BLaER1 (cell line): ENCODE measurements around the gene PAPOLG.

ENCODE experiments used
- H3K27ac ChIP-seq: shearing (Covaris generic); formaldehyde crosslinking; 2 replicates; pipeline ENCODE4 v1.8.1; 2022
- H3K27me3 ChIP-seq: shearing (Covaris generic); formaldehyde crosslinking; 2 replicates; pipeline ENCODE4 v1.8.1; 2022
- H3K36me3 ChIP-seq: shearing (Covaris generic); formaldehyde crosslinking; 2 replicates; pipeline ENCODE4 v1.8.1; 2022
- H3K4me1 ChIP-seq: shearing (Covaris generic); formaldehyde crosslinking; 2 replicates; pipeline ENCODE4 v1.8.1; 2022
- H3K4me2 ChIP-seq: shearing (Covaris generic); formaldehyde crosslinking; 2 replicates; pipeline ENCODE4 v1.8.1; 2022
- H3K4me3 ChIP-seq: shearing (Covaris generic); formaldehyde crosslinking; 2 replicates; pipeline ENCODE4 v1.8.1; 2022
- H3K9ac ChIP-seq: shearing (Covaris generic); formaldehyde crosslinking; 2 replicates; pipeline ENCODE4 v1.8.1; 2022
- H3K9me3 ChIP-seq: shearing (Covaris generic); formaldehyde crosslinking; 2 replicates; pipeline ENCODE4 v1.8.1; 2022
- H4K20me1 ChIP-seq: shearing (Covaris generic); formaldehyde crosslinking; 2 replicates; pipeline ENCODE4 v1.8.1; 2022
- Cebpa-rat ChIP-seq: shearing (Covaris generic); IDR thresholded peaks from 2 replicates; pipeline ENCODE4 v1.8.1; 2022

PAPOLG gene

GRCh38 chr2:60766283-60766682, 10.2 kb downstream of the PAPOLG start:
- Histone ChIP-seq H3K4me3 (no peak overlapping the region), H3K9me3 (no peaks in the 10 kb centered on the region), H3K27me3 (no peaks in the 10 kb centered on the region), H3K27ac (no peak overlapping the region), H3K4me1 (no peaks in the 10 kb centered on the region), H4K20me1 (peaks cover 17% of the 10 kb centered on the region; the same call in 1 of the 2 replicates), H3K4me2 (no peak overlapping the region), H3K36me3 (peaks cover 90% of the 10 kb centered on the region), H3K9ac (no peak overlapping the region)
- no peak for TF ChIP-seq Cebpa-rat

- Histone ChIP-seq H3K27ac (no peak overlapping the region), H3K9ac (no peak overlapping the region), H3K36me3 (peaks cover 89% of the 10 kb centered on the region), H3K4me1 (peaks cover 6% of the 10 kb centered on the region; the same call in 1 of the 2 replicates), H3K9me3 (no peaks in the 10 kb centered on the region), H3K4me2 (no peak overlapping the region), H4K20me1 (peaks cover 14% of the 10 kb centered on the region), H3K27me3 (no peaks in the 10 kb centered on the region), H3K4me3 (no peak overlapping the region)
- no peak for TF ChIP-seq Cebpa-rat
Measured at GRCh38 chr2:60771508-60771907, 15.4 kb downstream of the PAPOLG start.

GRCh38 chr2:60775048-60775639, 19.1 kb downstream of the PAPOLG start:
- H3K4me2 ChIP-seq: no peak overlapping the region
- H3K36me3 ChIP-seq: peaks cover 98% of the 10 kb centered on the region

GRCh38 chr2:60778352-60778751, 22.3 kb downstream of the PAPOLG start:
- Histone ChIP-seq H3K4me2 (no peak overlapping the region), H3K27ac (no peak overlapping the region), H3K4me1 (peaks cover 6% of the 10 kb centered on the region; the same call in 1 of the 2 replicates), H3K9ac (no peak overlapping the region), H4K20me1 (peaks cover 8% of the 10 kb centered on the region; the same call in 1 of the 2 replicates), H3K36me3 (peaks cover 95% of the 10 kb centered on the region), H3K9me3 (no peaks in the 10 kb centered on the region), H3K27me3 (no peaks in the 10 kb centered on the region), H3K4me3 (no peak overlapping the region)
- TF ChIP-seq Cebpa-rat: no peak

More at GRCh38 chr2:60775048-60775639, 19.1 kb downstream of the PAPOLG start:
- no peak for TF ChIP-seq Cebpa-rat
- H4K20me1 ChIP-seq: peaks cover 8% of the 10 kb centered on the region; the same call in 1 of the 2 replicates
- H3K27ac ChIP-seq: no peak overlapping the region
- no peak overlapping the region for H3K4me3 ChIP-seq
- no peaks in the 10 kb centered on the region for H3K27me3 ChIP-seq
- no peaks in the 10 kb centered on the region for H3K9me3 ChIP-seq
- H3K4me1 ChIP-seq: peaks cover 6% of the 10 kb centered on the region; the same call in 1 of the 2 replicates
- H3K9ac ChIP-seq: no peak overlapping the region

- no peak for TF ChIP-seq Cebpa-rat
- H3K9me3 ChIP-seq: no peaks in the 10 kb centered on the region
- no peak overlapping the region for H3K4me2 ChIP-seq
- no peak overlapping the region for H3K4me3 ChIP-seq
- no peaks in the 10 kb centered on the region for H3K27me3 ChIP-seq
- H4K20me1 ChIP-seq: 0 out of 2 replicates have a peak, but pooled peaks cover 1% of the 10 kb centered on the region
- H3K27ac ChIP-seq: no peak overlapping the region
- H3K4me1 ChIP-seq: peaks cover 6% of the 10 kb centered on the region; the same call in 1 of the 2 replicates
- no peak overlapping the region for H3K9ac ChIP-seq
- H3K36me3 ChIP-seq: peaks cover 95% of the 10 kb centered on the region
Measured at GRCh38 chr2:60779426-60779825, 23.4 kb downstream of the PAPOLG start.

- Histone ChIP-seq H3K9me3 (no peaks in the 10 kb centered on the region), H4K20me1 (no peaks in the 10 kb centered on the region), H3K4me3 (no peak overlapping the region), H3K36me3 (peaks cover 95% of the 10 kb centered on the region), H3K9ac (no peak overlapping the region), H3K4me2 (no peak overlapping the region), H3K4me1 (no peaks in the 10 kb centered on the region), H3K27ac (no peak overlapping the region), H3K27me3 (no peaks in the 10 kb centered on the region)
- no peak for TF ChIP-seq Cebpa-rat
Measured at GRCh38 chr2:60780721-60781120, 24.7 kb downstream of the PAPOLG start.

GRCh38 chr2:60793169-60793568, 37.1 kb downstream of the PAPOLG start:
- Histone ChIP-seq H3K36me3 (peaks cover 87% of the 10 kb centered on the region), H3K27ac (no peak overlapping the region), H4K20me1 (no peaks in the 10 kb centered on the region), H3K9ac (no peak overlapping the region), H3K4me1 (peaks cover 9% of the 10 kb centered on the region), H3K4me2 (no peak overlapping the region), H3K27me3 (no peaks in the 10 kb centered on the region), H3K4me3 (no peak overlapping the region), H3K9me3 (no peaks in the 10 kb centered on the region)
- no peak for TF ChIP-seq Cebpa-rat

- Histone ChIP-seq H3K4me3 (no peak overlapping the region), H3K36me3 (peaks cover 88% of the 10 kb centered on the region), H4K20me1 (no peaks in the 10 kb centered on the region), H3K4me1 (peaks cover 9% of the 10 kb centered on the region), H3K27ac (no peak overlapping the region), H3K27me3 (no peaks in the 10 kb centered on the region), H3K4me2 (no peak overlapping the region), H3K9ac (no peak overlapping the region), H3K9me3 (no peaks in the 10 kb centered on the region)
- no peak for TF ChIP-seq Cebpa-rat
Measured at GRCh38 chr2:60794271-60794863, 38.3 kb downstream of the PAPOLG start.

GRCh38 chr2:60796573-60797509, 40.8 kb downstream of the PAPOLG start:
- Histone ChIP-seq H3K9me3 (no peaks in the 10 kb centered on the region), H3K4me1 (peaks cover 9% of the 10 kb centered on the region), H3K4me2 (peak overlapping the region; percentile 13; the same call in 1 of the 2 replicates), H3K36me3 (peaks cover 85% of the 10 kb centered on the region), H3K27ac (no peak overlapping the region), H4K20me1 (no peaks in the 10 kb centered on the region), H3K9ac (no peak overlapping the region; the same call in 1 of the 2 replicates), H3K27me3 (no peaks in the 10 kb centered on the region), H3K4me3 (no peak overlapping the region)
- no peak for TF ChIP-seq Cebpa-rat
